GM21717 (cell line): ENCODE measurements around the gene SNX10.

Source experiments
- ATAC-seq: cut with Tn5 transposase; IDR thresholded peaks from one replicate; pipeline ENCODE4 v1.9.1; 2021; ENCODE audit warnings: mild to moderate bottlenecking, moderate library complexity; ENCODE audit not compliant: unreplicated experiment

Gene SNX10

DNA sequence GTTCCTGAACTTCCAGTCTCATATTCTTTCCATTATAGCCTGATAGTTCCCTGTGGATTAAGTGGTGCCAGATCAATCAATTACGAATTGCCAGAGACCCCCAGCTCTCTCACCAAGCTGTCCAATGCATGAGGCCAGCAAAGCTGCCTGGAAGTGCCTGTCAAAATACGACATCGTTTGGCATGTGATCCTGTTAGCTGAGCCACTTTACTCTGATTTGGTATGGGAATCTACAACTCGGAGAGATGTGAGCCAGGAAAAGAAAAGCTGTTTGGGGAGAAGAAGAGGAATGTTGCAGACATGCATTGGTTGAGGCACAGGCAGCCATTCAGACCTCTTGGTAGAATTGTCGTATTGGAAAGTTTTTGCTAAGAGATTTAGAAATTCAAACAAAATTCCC lies 3.9 kb downstream of the SNX10 start:
- ATAC-seq, result no peak

DNA sequence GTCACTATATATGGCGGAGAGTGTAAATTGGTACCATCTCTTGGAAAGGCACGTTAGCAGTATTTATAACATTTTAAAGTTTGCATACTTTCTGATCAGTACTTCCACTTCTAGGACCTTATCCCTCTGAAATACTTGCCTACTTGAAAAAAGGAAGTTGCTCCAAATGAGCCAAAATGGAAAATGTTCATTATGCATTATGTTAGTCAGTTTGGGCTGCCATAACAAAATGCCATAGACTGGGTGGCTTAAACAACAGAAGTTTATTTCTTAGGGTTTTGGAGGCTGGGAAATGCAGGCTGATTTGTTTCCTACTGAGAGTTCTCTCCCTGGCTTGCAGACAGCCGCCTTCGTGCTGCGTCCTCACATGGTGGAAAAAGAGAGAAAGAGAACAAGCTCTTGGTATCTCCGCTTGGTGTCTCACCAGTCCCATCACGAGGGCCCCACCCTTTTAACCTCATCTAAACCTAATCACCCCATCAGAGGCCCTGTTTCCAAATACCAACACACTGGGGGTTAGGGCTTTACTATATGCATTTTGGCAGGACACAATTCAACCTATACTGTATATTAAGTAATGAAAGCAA lies 6.9 kb downstream of the SNX10 start:
- no peak for ATAC-seq

DNA sequence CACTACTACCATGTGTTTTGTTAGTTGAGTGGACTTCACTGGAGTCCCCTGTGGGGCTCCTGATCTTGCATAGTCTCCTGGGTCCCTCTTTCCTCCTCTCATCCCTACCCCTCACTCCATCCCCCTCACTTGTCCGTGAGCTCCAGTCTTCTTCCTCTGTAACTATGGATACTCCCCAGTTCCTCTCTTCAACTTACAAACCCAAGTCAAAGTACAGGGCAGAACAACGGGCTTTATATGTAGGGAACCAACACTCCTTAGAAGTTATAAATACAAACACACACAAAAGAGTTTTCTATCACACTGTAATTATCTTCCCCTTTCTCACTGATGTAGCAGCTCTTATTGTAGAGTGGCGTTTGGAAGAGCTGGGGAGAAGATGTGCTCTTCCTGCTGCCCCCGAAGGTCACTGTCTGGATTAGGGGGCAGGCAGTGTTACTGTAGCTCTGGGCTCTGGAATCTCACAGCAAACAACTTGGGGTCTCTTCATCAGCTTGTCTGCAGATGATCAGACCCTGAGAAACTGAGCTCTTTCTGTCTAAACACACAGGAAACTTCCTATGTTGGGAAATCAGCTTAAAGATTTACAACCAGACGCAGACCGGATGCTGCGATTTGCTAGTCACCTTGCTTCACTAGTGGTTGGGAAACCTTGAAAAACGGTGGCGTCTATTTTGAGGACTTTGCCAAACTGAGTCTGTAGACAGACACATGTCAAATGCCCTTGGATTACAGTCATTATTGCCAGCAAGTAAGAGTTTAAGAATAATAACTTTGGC lies 13.6 kb downstream of the SNX10 start:
- ATAC-seq, result no peak

DNA sequence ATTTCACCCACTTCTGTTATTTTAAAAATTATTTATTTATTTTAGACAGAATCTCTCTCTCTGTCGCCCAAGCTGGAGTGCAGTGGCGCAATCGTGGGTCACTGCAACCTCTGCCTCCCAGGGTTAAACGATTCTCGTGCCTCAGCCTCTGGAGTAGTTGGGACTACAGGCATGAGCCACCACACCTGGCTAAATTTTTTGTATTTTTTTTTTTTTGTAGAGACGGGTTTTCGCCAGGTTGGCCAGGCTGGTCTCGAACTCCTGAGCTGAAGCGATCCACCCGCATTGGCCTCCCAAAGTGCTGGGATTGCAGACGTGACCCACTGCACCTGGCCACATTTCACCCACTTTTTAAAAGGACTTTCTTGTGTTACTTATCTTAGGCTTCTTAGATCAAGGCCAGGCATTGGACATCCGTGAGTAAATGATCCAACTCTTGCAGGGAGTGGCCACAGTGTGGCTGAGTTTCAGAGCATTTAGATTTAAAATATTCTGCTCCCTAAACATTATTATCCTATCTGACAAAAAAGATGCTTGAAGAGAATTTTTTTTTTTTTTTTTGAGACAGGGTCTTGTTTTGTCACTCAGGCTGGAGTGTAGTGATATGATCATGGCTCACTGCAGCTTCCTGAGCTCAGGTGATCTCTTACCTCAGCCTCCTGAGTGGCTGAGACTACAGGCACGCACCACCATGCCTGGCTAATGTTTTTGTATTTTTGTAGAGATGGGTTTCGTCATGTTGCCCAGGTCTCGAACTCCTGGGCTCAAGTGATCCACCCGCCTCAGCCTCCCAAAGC lies 14.4 kb downstream of the SNX10 start:
- no peak for ATAC-seq

DNA sequence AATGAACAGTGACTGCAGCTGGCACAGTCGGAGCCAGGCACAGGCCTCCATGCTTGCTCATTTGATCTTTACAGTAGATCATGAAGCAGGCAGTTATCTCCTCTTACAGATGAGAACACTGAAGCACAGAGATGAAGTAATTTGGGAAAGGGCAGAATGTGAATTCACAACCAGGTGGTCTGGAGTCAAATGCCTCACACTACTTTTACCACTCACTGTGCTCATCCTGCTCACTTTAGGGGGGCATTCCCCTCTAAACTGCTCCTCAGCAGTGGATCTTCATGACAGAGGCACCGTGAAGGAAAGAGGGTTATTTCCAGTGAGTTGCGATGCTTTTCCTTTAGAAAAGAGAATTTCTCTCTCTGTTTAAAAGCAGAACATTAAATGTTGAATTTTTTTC lies 15.1 kb downstream of the SNX10 start:
- ATAC-seq, result no peak

DNA sequence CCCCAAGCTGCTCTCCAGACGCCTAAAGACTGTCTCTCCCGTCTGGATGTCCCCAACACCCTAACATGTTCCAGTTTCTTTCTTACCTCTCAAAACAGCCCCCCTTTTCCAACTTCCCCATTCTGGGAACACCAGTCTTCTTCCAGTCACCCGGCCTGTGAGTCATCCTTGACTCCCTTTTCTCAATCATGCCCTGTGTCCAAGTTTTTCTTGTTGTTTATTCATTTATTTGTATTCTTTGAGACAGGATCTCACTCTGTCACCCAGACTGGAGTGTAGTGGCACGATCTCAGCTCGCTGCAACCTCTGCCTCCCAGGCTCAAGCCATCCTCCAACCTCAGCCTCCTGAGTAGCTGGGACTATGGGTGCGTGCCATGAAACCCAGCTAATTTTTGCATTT lies 15.6 kb downstream of the SNX10 start:
- no peak for ATAC-seq

DNA sequence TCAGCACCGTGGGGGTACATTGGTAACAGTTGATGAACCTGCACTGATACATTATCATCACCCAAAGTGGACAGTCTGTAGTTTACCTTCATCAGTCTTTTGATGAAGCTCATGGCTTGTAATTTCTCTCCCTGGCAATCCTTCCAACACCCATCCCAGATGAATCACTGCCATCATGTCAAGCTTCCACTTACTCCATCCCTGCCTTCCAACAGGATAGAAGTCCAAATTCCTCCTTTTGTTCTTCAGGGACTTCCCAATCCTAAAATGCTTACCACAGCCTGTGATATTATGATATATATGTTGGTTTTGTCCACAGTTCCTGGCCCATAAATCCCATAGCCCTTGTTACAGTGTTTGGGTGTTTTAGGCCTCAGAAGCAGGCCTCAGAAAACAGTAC lies 16.1 kb downstream of the SNX10 start:
- ATAC-seq, result no peak

DNA sequence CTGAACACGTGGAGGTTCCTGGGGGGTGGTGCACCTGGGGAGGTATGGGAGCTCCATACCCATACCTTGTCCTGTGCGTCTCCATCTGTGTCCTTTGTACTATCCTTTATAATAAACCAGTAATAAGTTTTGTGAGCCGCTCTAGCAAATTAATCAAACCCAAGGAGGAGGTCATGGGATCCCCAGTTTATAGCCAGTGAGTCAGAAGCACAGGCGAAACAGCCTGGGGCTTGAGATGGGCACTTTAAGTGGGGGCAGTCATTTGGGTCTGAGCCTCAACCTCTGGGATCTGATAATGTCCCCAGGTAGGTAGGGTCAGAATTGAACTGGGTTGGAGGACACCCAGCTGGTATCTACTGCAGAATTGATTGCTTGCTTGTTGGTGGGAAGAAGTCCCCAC lies 16.9 kb downstream of the SNX10 start:
- ATAC-seq, result no peak

DNA sequence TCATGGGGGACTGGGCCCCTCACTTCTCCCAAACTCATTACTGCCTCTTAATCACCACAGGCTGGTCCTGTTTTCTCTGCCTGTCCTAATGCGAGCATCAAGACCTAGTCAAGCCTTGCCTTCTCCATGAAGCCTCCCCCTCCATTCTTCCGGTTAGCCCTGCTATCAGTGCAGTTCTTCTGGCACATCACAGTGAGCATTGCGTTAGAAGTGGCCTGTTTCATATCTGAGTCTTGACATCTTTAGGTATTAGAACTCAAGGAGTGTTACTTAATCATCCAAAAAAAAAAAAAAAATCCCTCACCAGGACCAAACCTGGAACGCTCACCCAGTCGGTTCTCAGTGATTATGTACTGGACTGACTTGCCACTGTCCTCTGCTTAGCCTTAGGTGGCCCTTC lies 17.4 kb downstream of the SNX10 start:
- ATAC-seq, result no peak

DNA sequence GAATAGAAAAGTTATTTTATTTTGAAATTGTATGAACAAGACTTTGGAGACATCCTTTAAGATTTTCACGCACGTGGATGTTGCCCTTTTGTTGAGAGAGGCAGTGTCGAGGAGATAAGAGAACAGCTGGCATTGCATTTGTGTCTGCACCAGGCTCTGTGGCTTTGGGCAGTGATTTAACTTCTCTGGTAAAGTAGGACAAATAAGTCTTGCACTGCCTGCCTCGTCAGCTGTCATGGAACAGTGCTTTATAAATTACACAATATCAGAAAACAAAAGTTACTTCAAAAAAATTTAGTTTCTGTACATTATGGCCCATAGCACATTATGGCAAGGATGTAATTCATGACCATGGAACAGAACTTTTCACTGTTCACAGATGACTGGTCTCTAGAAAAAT lies 20.1 kb downstream of the SNX10 start:
- no peak for ATAC-seq

DNA sequence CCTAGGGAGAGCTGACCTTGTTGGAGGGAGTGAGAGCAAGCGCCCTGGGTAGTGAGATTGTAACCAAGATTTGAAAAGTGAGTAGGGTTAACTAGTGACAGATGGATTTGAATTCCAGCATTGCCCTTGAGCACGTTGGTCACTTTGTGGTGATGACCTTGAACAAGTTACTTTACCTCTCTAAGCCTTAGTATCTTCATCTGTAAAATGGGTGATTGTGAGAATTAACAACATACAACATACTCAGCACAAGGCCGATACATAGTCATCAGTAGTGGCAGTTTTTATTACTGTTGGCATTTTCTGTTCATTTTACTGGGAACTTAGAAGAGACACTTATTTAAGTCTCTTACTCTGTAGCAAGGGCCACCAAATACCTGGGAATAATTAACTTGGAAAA lies 25.5 kb downstream of the SNX10 start:
- no peak for ATAC-seq

DNA sequence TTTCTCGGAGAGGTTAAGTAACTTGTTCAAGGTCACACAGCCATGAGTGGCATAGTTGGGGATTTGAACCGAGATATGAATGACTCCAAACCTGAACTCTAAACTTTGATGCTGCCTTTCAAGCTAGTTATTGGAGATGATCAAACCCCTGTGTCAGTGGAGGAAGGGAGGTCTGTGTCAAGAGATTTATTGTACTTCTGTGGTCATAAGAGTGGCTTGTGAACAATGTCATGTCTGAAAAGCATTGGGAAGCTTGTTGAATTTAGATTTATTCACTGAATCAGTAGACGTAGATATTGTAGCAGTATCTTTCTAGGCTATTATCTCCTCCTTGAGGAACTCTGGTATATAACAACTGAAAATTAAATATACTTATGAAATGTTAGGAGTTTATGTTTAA lies 27.3 kb downstream of the SNX10 start:
- no peak for ATAC-seq

DNA sequence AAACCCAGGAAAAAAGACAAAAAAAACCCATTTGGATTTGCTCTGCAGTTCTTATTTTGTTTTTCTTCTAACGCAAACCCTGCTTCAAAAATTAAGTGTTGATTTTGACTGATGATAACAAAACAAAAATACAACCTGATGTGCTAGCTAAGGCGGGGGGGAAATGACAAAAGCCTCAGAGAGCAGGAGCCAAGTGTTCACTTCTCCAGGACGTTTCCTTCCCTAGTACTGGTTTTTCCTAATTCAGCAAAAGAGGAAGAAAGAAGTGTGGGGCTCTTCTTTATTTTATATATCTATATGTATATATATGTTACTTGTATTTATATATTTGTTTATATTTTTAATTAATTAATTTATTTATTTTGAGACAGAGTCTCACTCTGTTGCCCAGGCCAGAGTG lies 28.0 kb downstream of the SNX10 start:
- ATAC-seq, result no peak

DNA sequence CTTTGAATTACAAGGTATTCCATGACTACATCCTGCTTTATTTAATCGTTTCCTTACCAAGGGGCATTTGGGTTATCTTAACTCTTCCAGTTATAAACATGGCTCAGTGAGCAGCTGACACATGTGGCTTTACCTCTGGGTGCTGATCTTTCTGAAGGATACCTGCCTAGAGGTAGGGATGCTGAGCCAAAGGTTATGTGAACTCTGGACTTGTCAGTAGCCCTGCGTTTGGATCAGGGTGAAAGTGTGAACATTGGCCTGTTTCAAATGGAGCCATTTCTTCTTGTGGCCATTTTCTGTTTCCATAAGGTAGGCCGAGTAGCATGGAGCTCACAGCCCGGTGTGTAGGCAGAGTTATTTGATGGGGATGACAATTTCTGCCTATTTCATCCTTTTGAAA lies 29.2 kb downstream of the SNX10 start:
- no peak for ATAC-seq

DNA sequence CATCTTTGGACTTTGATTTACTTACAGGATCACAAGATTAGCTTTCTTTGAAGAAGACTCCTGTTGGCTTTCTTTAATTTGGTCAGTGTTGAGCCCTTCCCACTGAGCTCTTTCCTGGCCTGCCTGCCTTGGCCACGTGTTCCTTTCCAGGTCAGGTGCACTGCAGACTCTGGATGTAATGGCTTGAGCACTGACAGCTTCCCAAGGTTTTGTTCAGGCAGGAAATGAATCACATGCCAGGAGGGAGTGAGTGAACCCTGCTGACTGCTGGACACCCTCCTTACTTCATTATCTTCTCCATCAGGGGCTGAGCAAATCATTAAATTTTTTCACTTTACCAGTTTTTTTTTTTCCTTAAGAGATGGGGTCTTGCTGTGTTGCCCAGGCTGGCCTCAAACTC lies 29.8 kb downstream of the SNX10 start:
- ATAC-seq, result no peak

DNA sequence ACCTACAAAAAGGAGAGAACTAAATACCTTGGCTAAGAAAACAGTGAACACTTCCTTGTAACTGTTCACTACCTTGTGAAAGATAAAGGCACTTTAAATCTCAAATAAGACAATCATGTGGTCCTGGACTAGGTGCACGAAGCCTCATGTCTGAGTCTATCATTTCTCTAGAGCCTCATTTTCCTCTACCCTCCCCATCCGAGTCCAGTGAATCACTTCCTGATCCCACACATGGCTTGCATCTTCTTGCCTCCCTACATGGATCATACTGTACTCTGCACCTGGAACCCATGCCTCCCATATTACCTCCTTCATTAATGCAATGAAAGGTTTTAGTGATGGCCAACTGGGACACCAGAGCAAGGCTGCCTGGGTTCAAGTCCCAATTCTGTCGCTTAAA lies 34.5 kb downstream of the SNX10 start:
- ATAC-seq, result no peak

DNA sequence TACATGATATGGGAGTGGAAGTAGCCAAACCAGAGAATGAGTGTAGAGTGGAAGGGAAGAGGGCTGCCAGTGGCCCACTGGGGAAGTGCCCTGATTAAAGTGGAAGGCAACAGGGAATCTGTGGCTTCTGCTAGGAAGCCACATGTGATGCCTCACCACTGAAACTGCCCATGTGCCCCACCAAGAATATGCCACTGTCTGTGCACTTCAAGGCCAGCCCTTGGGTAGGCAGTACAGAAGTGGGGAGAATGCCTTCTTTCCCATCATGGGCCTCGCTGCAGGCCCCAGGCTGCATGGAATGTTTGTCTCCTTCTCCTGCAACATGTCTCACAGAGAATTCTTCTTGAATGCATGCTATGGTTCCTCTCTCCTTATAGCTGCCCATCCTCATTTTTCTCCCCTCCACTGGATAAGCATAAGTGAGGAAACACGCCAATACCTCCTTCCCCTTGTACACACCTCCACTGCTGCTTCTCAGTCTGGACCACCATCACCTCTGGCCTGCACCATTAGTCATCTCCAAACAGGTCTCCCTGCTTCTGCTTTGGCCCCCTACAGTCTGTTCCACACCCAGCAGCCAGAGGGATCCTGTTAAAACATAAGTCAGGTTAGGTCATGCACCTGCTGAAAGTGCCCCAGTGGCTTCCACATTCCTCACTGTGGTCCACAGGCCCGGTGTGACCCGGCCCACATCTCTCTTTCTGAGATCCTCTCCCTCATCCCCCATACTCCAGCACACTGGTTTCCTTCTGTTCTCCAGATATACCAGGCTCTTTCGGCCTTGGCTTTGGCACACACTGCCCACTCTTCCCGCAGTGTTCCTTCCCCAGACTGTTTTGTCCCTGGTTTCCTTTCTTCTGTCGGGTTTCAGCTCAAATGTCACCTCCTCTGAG lies 37.1 kb downstream of the SNX10 start:
- no peak for ATAC-seq

DNA sequence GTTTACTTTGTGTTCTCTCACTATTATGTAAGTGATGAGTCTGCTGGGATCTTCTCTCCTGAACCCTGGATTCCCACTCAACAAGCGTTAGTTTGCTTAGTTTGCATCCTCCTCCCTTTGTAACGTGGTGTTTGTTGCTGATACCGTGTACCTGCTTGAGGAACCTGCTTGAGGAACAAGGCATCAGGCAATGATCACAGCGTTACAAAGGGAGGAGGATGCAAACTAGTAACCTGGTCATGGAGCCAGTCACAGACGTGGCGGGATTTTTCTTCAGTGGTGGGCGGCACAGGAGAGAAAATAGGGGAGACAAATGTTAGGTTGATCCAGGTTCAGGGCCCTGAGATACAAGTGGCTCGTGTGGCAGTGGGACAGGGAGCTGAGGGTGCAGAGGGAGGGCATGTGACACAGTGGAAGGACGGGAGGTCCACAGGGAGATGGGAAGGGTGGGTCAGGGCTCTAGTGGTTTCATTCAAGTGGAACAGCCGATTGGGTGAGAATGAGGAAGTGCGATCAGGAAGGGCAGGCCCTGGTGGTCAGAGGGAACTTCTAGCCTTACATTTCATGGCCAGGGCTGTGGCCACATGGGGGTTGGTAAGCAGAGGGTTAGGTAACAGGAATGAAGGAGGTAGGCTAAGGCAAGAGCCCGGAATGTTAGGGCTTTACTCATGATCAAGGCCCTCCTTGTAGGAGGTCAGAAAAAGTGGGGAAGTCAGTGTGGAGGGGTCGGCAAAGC lies 38.0 kb downstream of the SNX10 start:
- no peak for ATAC-seq

DNA sequence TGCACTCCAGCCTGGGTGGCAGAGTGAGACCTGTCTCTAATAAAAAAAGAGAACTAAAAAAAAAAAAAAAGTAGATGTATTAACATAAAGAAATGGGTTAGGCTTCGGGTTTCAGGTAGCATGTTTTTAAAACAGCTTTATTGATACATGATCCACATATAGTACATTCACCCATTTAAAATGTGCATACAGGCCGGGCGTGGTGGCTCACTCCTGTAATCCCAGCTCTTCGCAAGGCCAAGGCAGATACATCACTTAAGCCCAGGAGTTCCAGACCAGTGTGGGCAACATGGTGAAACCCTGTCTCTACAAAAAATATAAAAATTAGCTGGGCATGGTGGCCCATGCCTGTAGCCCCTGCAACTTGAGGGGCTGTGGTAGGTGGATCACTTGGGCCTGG lies 39.5 kb downstream of the SNX10 start:
- no peak for ATAC-seq

DNA sequence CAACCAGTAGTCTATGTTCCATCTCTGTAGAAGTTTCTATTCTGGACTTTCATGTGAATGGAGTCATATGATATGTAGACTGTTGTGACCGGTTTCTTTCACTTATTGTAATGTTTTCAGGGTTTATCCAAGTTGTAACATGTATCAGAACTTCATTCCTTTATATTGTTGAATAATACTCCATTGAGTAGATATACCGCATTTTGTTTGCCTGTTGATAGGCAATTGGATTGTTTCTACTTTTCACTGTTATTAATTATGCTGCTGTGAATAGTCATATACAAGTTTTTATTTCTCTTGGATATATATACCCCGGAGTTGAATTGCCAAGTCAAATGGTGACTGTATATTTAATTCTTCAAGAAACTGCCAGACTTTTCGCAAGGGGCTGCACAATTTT lies 40.1 kb downstream of the SNX10 start:
- no peak for ATAC-seq
